Measurements from ENCODE around the gene IVD. TPM values are rescaled to one million over a fixed set of nuclear protein-coding genes. Genes with fewer than 3 reads are reported as not detected.

Gene IVD
- total and polyA plus RNA-seq, 10 donors = 25.1 to 93.9 (median 59.6) TPM

GRCh38 chr15:40368719-40369473 is 36.7 kb upstream of the IVD start:
- peak; percentile 82 for DNase-seq

GRCh38 chr15:40369474-40369869 is 36.1 kb upstream of the IVD start:
- no peak for TF ChIP-seq CTCF (IDR thresholded peaks at IDR 0.05 in 8 of 11, conservative IDR thresholded peaks at IDR 0.05 in 3 of 11)
- no peak for TF ChIP-seq POLR2A (IDR thresholded peaks at IDR 0.05)
- no peak for DNase-seq
- Histone ChIP-seq H3K27ac (no peak overlapping the region), H3K4me3 (no peak overlapping the region), H3K27me3 (replicated peaks in 1 of 7) (no peaks in the 10 kb centered on the region), H3K9me3 (no peaks in the 10 kb centered on the region), H3K4me1 (peaks cover 12 to 50% (median 30%) of the 10 kb centered on the region in 6 donors), H3K36me3 (no peaks in the 10 kb centered on the region)
- 93 to 98% (median 94%) methylated on average over 8 to 10 of the region's 10 CpGs for WGBS, 5 donors
- intact Hi-C loops (cut with DNase I; ENCODE audit: low total_unique reads) = loop anchor here (10.0 kb wide), 1 partner anchor 45 kb away; no protein-coding TSS in a partner anchor

More at GRCh38 chr15:40368719-40369473, 36.7 kb upstream of the IVD start:
- H3K4me1 ChIP-seq = peaks cover 12 to 50% (median 30%) of the 10 kb centered on the region in 6 donors
- H3K27ac ChIP-seq = peak overlapping the region in 2 of 8 donors; percentile 83 to 87
- intact Hi-C loops (cut with DNase I; ENCODE audit: low total_unique reads) = loop anchor here (10.0 kb wide), 1 partner anchor 46 kb away; no protein-coding TSS in a partner anchor
- 93 to 98% (median 95%) methylated on average over 21 to 24 of the region's 24 CpGs for WGBS, 5 donors
- H3K36me3 ChIP-seq = no peaks in the 10 kb centered on the region
- no peak for TF ChIP-seq POLR2AphosphoS5 (IDR thresholded peaks at IDR 0.05)
- TF ChIP-seq POLR2A (IDR thresholded peaks at IDR 0.05) = no peak
- TF ChIP-seq CTCF (IDR thresholded peaks at IDR 0.05 in 8 of 11, conservative IDR thresholded peaks at IDR 0.05 in 3 of 11) = no peak
- H3K27me3 ChIP-seq (replicated peaks in 1 of 7) = no peaks in the 10 kb centered on the region
- H3K4me3 ChIP-seq = peak overlapping the region in 2 of 8 donors; percentile 56 to 76
- no peaks in the 10 kb centered on the region for H3K9me3 ChIP-seq

GRCh38 chr15:40369971-40370370 is 35.6 kb upstream of the IVD start:
- intact Hi-C loops (cut with DNase I; ENCODE audit: low total_unique reads) = loop anchor here (10.0 kb wide), 1 partner anchor 45 kb away; no protein-coding TSS in a partner anchor
- DNase-seq = no peak

More at GRCh38 chr15:40369971-40370370, 35.6 kb upstream of the IVD start:
- Histone ChIP-seq H3K4me1 (peaks cover 12 to 50% (median 30%) of the 10 kb centered on the region in 6 donors), H3K9me3 (no peaks in the 10 kb centered on the region), H3K27me3 (replicated peaks in 1 of 7) (no peaks in the 10 kb centered on the region), H3K36me3 (no peaks in the 10 kb centered on the region), H3K4me3 (no peak overlapping the region), H3K27ac (no peak overlapping the region)
- TF ChIP-seq CTCF (IDR thresholded peaks at IDR 0.05 in 8 of 11, conservative IDR thresholded peaks at IDR 0.05 in 3 of 11) (no peak), POLR2AphosphoS5 (IDR thresholded peaks at IDR 0.05) (no peak), POLR2A (IDR thresholded peaks at IDR 0.05) (no peak)
- 87 to 96% (median 89%) methylated on average over 4 to 13 of the region's 13 CpGs for WGBS, 5 donors

Measured in spleen (tissue), 11 donors.